Stimulated activated naive CD8-positive, alpha-beta T cell treated with anti-CD3 and anti-CD28 coated beads, Interleukin-15, Interleukin-2, amounts not matched to agents 100 ng/mL and 50 ng/mL, for 24 hours (primary cell): ENCODE results near the gene LRP2.

Experiments
- H3K27ac Mint-ChIP-seq: one replicate; pipeline ENCODE4 v1.8.0; 2021; ENCODE audit warnings: mild to moderate bottlenecking, mixed read lengths
- H3K27me3 Mint-ChIP-seq: one replicate; pipeline ENCODE4 v1.8.0; 2021; ENCODE audit warnings: mixed read lengths
- H3K36me3 Mint-ChIP-seq: one replicate; pipeline ENCODE4 v1.8.0; 2021; ENCODE audit warnings: low read depth, mixed read lengths
- H3K4me1 Mint-ChIP-seq: one replicate; pipeline ENCODE4 v1.8.0; 2021; ENCODE audit warnings: low read depth, mixed read lengths
- H3K4me3 Mint-ChIP-seq: one replicate; pipeline ENCODE4 v1.8.0; 2021; ENCODE audit warnings: mild to moderate bottlenecking, mixed read lengths
- H3K9me3 Mint-ChIP-seq: one replicate; pipeline ENCODE4 v1.8.0; 2021; ENCODE audit warnings: mixed read lengths

Gene LRP2

DNA sequence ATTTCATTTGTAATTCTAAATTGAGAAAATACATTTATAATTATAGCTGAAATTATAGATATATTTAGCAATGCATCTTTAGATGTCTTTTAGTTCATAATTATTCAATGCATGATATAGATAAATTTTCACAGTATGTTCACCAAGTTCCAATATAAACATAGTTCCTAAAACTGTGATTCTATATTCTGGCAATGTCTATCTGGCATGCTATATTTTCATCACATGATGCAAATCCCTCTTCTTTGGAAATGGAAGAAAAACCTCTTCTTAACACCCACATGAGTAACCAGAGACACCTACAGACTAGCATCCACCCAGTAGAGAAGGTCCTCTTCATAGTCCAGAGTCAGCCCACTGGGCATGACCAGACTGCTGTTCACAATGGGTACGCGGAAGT is 157.2 kb downstream of the LRP2 start:
- Mint-ChIP-seq H3K36me3 (no peaks in the 10 kb centered on the region), H3K4me3 (no peak overlapping the region), H3K4me1 (no peaks in the 10 kb centered on the region), H3K27ac (no peak overlapping the region), H3K9me3 (no peaks in the 10 kb centered on the region), H3K27me3 (peaks cover 10% of the 10 kb centered on the region)

- no peaks in the 10 kb centered on the region for H3K9me3 Mint-ChIP-seq
- no peak overlapping the region for H3K27ac Mint-ChIP-seq
- H3K4me1 Mint-ChIP-seq, result no peaks in the 10 kb centered on the region
- H3K4me3 Mint-ChIP-seq, result no peak overlapping the region
- H3K27me3 Mint-ChIP-seq, result peaks cover 11% of the 10 kb centered on the region
- H3K36me3 Mint-ChIP-seq, result no peaks in the 10 kb centered on the region
Measured at GRCh38 chr2:169203952-169204351, 158.4 kb downstream of the LRP2 start.

DNA sequence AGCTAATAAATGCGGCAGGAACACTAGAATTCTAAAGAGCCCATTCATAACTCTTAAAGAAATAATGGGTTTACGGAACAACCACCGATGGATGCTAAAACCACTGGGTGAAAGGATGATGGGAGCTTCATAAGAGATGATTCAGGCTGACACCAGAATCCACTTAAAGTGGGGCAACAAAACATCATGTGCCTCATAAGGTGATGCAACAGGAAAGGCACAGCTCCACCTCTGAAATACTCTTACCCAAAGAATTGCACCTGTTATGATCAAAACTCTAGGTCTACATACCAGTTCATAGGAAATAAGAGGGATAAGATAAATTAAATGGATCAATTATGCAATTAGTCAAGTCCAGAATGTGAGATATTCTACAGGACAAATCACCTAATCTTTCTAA is 161.6 kb downstream of the LRP2 start:
- no peak overlapping the region for H3K27ac Mint-ChIP-seq
- H3K36me3 Mint-ChIP-seq, result no peaks in the 10 kb centered on the region
- peaks cover 17% of the 10 kb centered on the region for H3K27me3 Mint-ChIP-seq
- H3K9me3 Mint-ChIP-seq, result no peaks in the 10 kb centered on the region
- H3K4me3 Mint-ChIP-seq, result no peak overlapping the region
- H3K4me1 Mint-ChIP-seq, result no peaks in the 10 kb centered on the region

DNA sequence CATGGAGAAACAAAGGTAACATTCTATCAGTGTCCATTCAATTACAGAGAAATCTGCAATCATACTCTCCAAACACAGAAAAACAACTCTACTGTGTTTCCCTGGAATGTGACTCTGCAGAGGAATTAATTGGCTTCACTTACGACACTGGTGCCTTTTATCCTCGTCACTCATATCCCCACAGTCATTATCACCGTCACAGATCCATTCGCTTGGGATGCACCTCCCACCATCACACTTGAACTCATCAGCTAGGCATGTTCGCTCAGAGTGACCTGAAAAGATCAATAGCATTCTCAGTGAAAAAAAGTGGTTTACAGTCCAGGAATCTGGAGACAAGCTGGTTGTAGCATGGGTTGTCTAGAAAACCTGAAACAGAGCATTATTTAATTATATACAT is 168.7 kb downstream of the LRP2 start:
- Mint-ChIP-seq H3K36me3 (no peaks in the 10 kb centered on the region), H3K9me3 (no peaks in the 10 kb centered on the region), H3K4me3 (no peak overlapping the region), H3K27me3 (peaks cover 13% of the 10 kb centered on the region), H3K4me1 (no peaks in the 10 kb centered on the region), H3K27ac (no peak overlapping the region)

DNA sequence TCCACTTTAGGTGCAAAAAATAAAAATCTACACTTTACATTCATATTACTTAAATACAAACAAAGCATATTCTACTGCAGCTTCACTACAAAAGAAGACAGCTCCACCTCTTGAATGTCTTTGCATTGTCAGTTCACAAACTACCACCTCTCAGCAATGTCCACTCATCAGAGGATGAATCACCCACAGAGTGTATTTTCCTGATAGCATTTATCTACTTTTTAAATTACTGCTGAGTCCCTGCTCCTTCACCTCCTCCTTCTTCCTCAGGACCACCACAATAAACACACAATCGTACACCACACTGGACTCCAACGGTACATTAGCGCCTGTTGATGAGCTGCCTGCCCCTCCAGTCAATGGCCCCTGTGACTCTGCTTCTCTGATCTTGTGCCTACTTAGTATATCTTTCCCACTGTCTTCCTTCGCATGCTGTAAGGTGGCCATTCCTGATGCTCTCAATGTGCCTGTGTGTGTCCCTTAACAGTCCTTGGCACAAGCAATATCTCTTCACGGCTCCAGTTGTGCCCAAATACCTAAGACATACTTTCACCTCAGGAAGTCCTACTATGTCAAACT is 172.0 kb downstream of the LRP2 start:
- Mint-ChIP-seq H3K36me3 (no peaks in the 10 kb centered on the region), H3K4me1 (no peaks in the 10 kb centered on the region), H3K9me3 (no peaks in the 10 kb centered on the region), H3K27me3 (peaks cover 11% of the 10 kb centered on the region), H3K27ac (no peak overlapping the region), H3K4me3 (no peak overlapping the region)

- Mint-ChIP-seq H3K27me3 (peaks cover 11% of the 10 kb centered on the region), H3K4me1 (no peaks in the 10 kb centered on the region), H3K36me3 (no peaks in the 10 kb centered on the region), H3K4me3 (no peak overlapping the region), H3K9me3 (no peaks in the 10 kb centered on the region), H3K27ac (no peak overlapping the region)
Measured at GRCh38 chr2:169189132-169189531, 173.2 kb downstream of the LRP2 start.

GRCh38 chr2:169185711-169186110 is 176.6 kb downstream of the LRP2 start:
- Mint-ChIP-seq H3K36me3 (no peaks in the 10 kb centered on the region), H3K27me3 (peaks cover 15% of the 10 kb centered on the region), H3K27ac (no peak overlapping the region), H3K4me3 (no peak overlapping the region), H3K9me3 (no peaks in the 10 kb centered on the region), H3K4me1 (no peaks in the 10 kb centered on the region)

- Mint-ChIP-seq H3K4me3 (no peak overlapping the region), H3K27me3 (peaks cover 14% of the 10 kb centered on the region), H3K9me3 (no peaks in the 10 kb centered on the region), H3K36me3 (no peaks in the 10 kb centered on the region), H3K27ac (no peak overlapping the region), H3K4me1 (no peaks in the 10 kb centered on the region)
Measured at GRCh38 chr2:169184074-169184473, 178.3 kb downstream of the LRP2 start.

DNA sequence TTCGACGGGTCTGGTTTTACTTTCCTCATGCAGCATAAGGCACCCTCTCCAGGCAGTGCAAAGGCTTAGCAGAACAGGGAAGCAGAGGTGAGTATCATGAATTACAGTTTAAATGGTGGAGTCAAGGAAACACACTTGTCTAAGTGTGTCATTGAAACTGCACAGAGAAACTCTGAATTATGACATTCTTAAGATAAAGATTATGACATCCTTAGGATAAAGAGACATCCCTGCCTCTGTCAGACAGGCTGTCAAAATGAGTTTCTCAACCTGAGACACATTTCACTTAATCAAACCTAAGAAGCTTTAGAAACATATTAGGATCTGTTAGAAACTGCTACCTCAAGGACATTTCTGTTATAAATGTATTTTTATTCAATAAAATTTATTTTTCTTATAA is 179.8 kb downstream of the LRP2 start:
- no peaks in the 10 kb centered on the region for H3K36me3 Mint-ChIP-seq
- peaks cover 20% of the 10 kb centered on the region for H3K27me3 Mint-ChIP-seq
- no peaks in the 10 kb centered on the region for H3K9me3 Mint-ChIP-seq
- no peak overlapping the region for H3K4me3 Mint-ChIP-seq
- H3K27ac Mint-ChIP-seq, result no peak overlapping the region
- no peaks in the 10 kb centered on the region for H3K4me1 Mint-ChIP-seq

- no peak overlapping the region for H3K27ac Mint-ChIP-seq
- H3K27me3 Mint-ChIP-seq, result peaks cover 36% of the 10 kb centered on the region
- H3K4me3 Mint-ChIP-seq, result no peak overlapping the region
- no peaks in the 10 kb centered on the region for H3K9me3 Mint-ChIP-seq
- no peaks in the 10 kb centered on the region for H3K4me1 Mint-ChIP-seq
- H3K36me3 Mint-ChIP-seq, result no peaks in the 10 kb centered on the region
Measured at GRCh38 chr2:169178804-169179390, 183.4 kb downstream of the LRP2 start.

DNA sequence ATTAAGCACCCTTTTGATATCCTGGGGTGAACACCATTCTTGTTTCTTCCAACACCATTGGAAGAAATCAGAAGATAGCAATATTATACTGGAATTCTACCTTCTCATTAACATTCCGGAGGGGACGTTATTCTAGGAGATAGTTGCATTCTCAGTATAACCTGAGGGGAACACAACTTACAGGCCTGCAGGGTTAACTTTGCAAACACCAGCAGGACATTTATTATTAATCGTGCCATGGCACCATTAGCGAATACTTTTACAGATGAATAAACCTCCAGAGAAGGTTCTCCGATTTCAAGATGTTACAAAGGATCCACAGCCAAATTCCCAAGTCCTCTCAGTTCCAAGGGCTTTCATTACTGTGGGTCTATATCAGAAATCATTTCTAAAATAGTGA is 184.0 kb downstream of the LRP2 start:
- Mint-ChIP-seq H3K9me3 (no peaks in the 10 kb centered on the region), H3K27ac (no peak overlapping the region), H3K36me3 (no peaks in the 10 kb centered on the region), H3K4me1 (no peaks in the 10 kb centered on the region), H3K4me3 (no peak overlapping the region), H3K27me3 (peaks cover 36% of the 10 kb centered on the region)

- Mint-ChIP-seq H3K4me1 (no peaks in the 10 kb centered on the region), H3K36me3 (no peaks in the 10 kb centered on the region), H3K27me3 (peaks cover 40% of the 10 kb centered on the region), H3K4me3 (no peak overlapping the region), H3K9me3 (no peaks in the 10 kb centered on the region), H3K27ac (no peak overlapping the region)
Measured at GRCh38 chr2:169175112-169175511, 187.2 kb downstream of the LRP2 start.

GRCh38 chr2:169173876-169174275 is 188.5 kb downstream of the LRP2 start:
- no peaks in the 10 kb centered on the region for H3K36me3 Mint-ChIP-seq
- H3K27me3 Mint-ChIP-seq, result peaks cover 37% of the 10 kb centered on the region
- no peaks in the 10 kb centered on the region for H3K4me1 Mint-ChIP-seq
- no peak overlapping the region for H3K27ac Mint-ChIP-seq
- H3K9me3 Mint-ChIP-seq, result no peaks in the 10 kb centered on the region
- no peak overlapping the region for H3K4me3 Mint-ChIP-seq

GRCh38 chr2:169172914-169173313 is 189.4 kb downstream of the LRP2 start:
- Mint-ChIP-seq H3K36me3 (no peaks in the 10 kb centered on the region), H3K27ac (no peak overlapping the region), H3K4me1 (no peaks in the 10 kb centered on the region), H3K9me3 (no peaks in the 10 kb centered on the region), H3K27me3 (peaks cover 35% of the 10 kb centered on the region), H3K4me3 (no peak overlapping the region)

DNA sequence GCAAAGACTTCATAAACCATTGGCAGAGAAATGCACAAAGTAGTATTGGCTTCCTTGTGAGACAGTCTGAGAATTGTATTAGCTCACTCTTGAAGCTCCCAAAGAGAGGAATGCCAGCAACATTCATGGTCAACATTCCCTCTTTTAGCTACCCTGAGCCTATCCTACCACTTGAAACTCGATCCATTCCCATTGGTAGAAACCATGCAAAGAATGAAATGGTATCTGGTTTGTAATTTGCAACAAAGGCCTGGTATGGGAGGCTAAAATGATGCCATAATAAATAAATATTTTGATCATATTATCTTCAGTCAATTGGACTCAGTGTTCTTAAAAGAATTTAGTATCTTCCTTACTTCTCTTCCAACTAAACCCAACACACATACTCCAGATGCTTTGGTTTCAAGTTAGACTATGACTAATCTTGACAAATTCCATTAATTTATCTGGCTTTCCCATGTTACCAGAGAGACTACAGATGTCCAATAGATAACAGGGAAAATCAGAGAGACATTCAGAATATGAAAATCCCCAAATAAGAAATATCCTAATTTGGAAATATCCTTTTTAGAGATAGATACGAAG is 190.1 kb downstream of the LRP2 start:
- Mint-ChIP-seq H3K4me1 (no peaks in the 10 kb centered on the region), H3K27me3 (peaks cover 28% of the 10 kb centered on the region), H3K36me3 (no peaks in the 10 kb centered on the region), H3K27ac (no peak overlapping the region), H3K4me3 (no peak overlapping the region), H3K9me3 (no peaks in the 10 kb centered on the region)

GRCh38 chr2:169165791-169166190 is 196.5 kb downstream of the LRP2 start:
- H3K4me3 Mint-ChIP-seq, result no peak overlapping the region
- no peaks in the 10 kb centered on the region for H3K9me3 Mint-ChIP-seq
- H3K36me3 Mint-ChIP-seq, result no peaks in the 10 kb centered on the region
- H3K27me3 Mint-ChIP-seq, result peaks cover 3% of the 10 kb centered on the region
- no peak overlapping the region for H3K27ac Mint-ChIP-seq
- no peaks in the 10 kb centered on the region for H3K4me1 Mint-ChIP-seq
